ENCODE measurements around the gene C2CD4B.

Gene C2CD4B, protein sequence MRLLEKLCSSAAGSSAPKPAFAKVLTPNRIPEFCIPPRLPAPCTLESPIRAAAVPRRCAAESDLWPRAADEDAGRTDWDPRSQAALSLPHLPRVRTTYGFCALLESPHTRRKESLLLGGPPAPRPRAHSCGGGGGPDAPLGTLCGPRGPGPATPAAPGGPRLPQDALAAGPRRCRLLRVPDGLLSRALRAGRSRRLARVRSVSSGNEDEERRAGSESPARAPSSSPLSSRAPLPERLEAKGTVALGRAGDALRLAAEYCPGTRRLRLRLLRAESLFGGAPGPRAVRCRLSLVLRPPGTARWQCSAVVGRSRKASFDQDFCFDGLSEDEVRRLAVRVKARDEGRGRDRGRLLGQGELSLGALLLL

DNA sequence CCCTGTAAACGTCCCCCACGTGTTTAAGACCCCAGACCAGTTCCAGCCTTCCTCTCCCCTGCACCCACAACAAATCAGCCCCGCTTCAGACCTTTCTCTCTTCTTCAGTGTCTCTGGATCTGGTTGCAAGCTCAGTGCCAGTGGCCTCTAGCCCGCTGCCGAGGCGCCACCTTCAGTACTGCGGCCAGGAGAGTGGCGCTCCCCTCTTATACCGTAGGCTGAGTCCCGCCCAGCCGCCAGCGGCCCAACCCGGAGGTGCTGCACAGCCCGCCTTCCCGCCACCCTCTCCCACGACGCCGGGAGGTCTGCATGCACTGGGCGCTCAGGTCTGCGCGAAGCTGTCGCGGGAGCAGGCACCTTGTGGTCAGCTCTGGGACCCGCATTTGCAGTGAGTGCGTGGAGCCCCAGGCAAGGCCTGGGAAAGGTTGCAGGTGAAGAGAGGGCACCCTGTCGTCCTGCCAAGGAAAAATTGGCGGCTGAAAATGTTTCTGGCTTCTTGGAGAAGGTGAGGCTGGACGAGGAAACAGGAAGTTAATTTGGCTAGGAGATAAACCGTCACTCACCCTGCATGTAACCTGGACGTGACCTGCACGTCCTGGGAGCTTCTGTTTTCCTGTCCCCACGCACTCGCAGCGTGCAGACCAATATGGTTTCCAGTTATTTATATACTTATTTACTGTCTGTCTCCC, at the start of gene C2CD4B:
C2CD4B (minus strand) TSS at position 182 of the 689 bp plus-strand sequence. CDS start 301 bp downstream, outside the sequence.
- DNase-seq (ENCODE audit: low read depth): no peak
- TF ChIP-seq, protein P1, sequence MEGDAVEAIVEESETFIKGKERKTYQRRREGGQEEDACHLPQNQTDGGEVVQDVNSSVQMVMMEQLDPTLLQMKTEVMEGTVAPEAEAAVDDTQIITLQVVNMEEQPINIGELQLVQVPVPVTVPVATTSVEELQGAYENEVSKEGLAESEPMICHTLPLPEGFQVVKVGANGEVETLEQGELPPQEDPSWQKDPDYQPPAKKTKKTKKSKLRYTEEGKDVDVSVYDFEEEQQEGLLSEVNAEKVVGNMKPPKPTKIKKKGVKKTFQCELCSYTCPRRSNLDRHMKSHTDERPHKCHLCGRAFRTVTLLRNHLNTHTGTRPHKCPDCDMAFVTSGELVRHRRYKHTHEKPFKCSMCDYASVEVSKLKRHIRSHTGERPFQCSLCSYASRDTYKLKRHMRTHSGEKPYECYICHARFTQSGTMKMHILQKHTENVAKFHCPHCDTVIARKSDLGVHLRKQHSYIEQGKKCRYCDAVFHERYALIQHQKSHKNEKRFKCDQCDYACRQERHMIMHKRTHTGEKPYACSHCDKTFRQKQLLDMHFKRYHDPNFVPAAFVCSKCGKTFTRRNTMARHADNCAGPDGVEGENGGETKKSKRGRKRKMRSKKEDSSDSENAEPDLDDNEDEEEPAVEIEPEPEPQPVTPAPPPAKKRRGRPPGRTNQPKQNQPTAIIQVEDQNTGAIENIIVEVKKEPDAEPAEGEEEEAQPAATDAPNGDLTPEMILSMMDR (conservative IDR thresholded peaks at IDR 0.05; ENCODE audit: control insufficient read depth, insufficient read depth, low read depth, low read length): no peak
- H3K4me3 ChIP-seq (ENCODE audit: control insufficient read depth, low read depth, low read length): no peak within 1 kb of the TSS

DNA sequence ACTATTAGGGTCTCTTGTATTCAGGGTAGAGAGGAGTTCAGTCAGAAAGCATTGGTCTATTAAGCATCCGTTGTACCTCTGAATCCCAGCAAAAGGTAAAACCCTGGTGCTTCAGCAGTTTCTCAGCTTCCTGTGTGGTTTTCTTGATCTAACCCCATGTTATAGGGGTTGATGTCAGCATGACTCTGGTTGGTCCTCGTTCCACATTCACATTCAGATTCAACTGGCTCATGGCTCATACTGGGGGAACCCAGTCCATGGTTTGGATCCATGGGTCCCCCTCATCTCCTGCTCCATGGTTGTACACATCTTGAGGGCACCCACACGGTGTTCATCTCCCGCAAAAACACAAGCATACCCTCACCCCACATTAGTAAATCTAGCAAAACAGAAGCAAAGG, 47.7 kb upstream of the C2CD4B start:
- no peak for DNase-seq (ENCODE audit: low read depth)
- TF ChIP-seq, protein P1 (conservative IDR thresholded peaks at IDR 0.05; ENCODE audit: control insufficient read depth, insufficient read depth, low read depth, low read length): no peak
- no peak overlapping the region for H3K4me3 ChIP-seq (ENCODE audit: control insufficient read depth, low read depth, low read length)

DNA sequence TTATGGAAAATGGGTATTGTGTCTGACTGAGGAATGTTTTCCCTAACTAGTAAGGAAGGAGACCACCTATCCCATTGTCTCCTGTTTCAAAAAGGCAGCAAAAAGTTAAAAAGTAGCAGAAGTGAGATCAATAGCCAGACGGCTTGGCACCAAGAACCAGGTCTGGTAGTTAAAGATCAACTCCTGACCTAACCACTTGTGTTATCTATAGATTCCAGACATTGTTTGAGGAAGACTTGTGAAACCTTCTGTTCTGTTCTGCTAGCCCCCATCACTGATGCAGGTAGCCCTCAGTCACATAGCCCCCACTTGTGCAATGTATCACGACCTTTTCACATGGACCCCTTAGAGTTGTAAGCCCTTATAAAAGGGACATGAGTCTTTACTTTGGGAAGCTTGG, 46.3 kb upstream of the C2CD4B start:
- no peak for DNase-seq (ENCODE audit: low read depth)
- TF ChIP-seq, protein P1 (conservative IDR thresholded peaks at IDR 0.05; ENCODE audit: control insufficient read depth, insufficient read depth, low read depth, low read length): no peak

DNA sequence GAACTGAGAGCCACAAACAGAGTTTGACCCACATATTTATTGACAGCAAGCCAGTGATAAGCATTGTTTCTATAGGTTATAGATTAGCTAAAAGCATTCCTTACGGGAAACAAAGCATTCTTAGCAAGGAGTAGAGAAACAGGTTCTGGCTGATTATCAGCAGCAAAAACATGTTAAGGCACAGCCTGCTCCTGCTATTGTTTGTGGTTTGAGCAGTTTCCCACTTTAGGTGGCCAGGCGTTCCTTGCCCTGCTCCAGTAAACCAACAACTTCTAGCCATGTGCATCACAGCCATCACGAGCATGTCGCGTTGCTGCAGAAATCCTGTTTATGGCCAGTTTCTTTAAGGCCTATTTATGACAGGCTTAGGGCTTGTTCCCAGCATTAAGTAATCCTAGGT, 44.7 kb upstream of the C2CD4B start:
- DNase-seq (ENCODE audit: low read depth): no peak

More for the DNA sequence above, 46.3 kb upstream of the C2CD4B start:
- no peak overlapping the region for H3K4me3 ChIP-seq (ENCODE audit: control insufficient read depth, low read depth, low read length)

DNA sequence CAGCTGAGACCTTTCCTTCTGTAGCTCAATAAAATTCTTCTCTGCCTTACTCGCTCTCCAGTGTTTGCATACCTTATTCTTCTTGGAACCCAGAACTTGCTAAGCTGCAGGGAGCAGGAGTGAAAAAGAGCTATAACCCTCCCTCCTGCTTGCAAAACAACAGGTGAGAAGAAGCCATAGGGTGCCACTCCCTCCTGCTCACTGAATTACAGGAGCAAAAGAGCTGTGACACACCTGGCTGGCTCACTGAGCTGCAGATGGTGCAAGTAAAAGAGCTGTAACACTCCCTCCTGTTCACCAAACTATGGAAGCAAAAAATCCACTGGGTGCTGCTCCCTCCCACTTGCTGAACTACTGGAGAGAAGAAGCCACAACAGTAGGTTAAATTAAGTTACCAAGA, 44.2 kb upstream of the C2CD4B start:
- TF ChIP-seq, protein P1 (conservative IDR thresholded peaks at IDR 0.05; ENCODE audit: control insufficient read depth, insufficient read depth, low read depth, low read length): no peak
- DNase-seq (ENCODE audit: low read depth): no peak
- H3K4me3 ChIP-seq (ENCODE audit: control insufficient read depth, low read depth, low read length): no peak overlapping the region

More for the DNA sequence above, 44.7 kb upstream of the C2CD4B start:
- no peak overlapping the region for H3K4me3 ChIP-seq (ENCODE audit: control insufficient read depth, low read depth, low read length)
- TF ChIP-seq, protein P1 (conservative IDR thresholded peaks at IDR 0.05; ENCODE audit: control insufficient read depth, insufficient read depth, low read depth, low read length): no peak

DNA sequence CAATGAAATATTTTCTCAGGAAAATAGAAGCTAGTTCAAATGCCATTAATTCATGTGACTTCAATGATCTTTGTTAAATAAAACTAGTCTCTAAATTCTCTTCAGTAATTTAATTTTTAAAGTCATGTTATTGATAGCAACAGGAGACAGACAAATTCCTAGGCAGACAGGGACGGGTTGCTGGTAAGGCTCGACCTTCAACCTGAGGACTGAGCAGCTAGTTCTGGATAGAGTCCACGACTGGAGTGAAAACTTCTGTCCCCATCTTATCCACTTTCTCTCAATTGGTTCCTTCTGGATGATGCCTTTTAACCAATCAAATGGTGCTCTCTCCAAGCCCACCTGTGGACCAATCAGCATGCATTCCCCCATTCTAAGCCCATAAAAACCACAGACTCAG, 43.8 kb upstream of the C2CD4B start:
- TF ChIP-seq, protein P1 (conservative IDR thresholded peaks at IDR 0.05; ENCODE audit: control insufficient read depth, insufficient read depth, low read depth, low read length): no peak
- H3K4me3 ChIP-seq (ENCODE audit: control insufficient read depth, low read depth, low read length): no peak overlapping the region
- no peak for DNase-seq (ENCODE audit: low read depth)
